GM18498 (cell line): ENCODE data around the gene UBE3A.

Source experiments
- ATAC-seq: cut with Tn5 transposase; IDR thresholded peaks from one replicate; pipeline ENCODE4 v1.9.1; 2021; ENCODE audit warnings: mild to moderate bottlenecking, moderate library complexity; ENCODE audit not compliant: unreplicated experiment

The UBE3A gene

GRCh38 chr15:25335279-25335678 lies 103.5 kb downstream of the UBE3A start:
- no peak for ATAC-seq

GRCh38 chr15:25333049-25333448 lies 105.8 kb downstream of the UBE3A start:
- no peak for ATAC-seq

DNA sequence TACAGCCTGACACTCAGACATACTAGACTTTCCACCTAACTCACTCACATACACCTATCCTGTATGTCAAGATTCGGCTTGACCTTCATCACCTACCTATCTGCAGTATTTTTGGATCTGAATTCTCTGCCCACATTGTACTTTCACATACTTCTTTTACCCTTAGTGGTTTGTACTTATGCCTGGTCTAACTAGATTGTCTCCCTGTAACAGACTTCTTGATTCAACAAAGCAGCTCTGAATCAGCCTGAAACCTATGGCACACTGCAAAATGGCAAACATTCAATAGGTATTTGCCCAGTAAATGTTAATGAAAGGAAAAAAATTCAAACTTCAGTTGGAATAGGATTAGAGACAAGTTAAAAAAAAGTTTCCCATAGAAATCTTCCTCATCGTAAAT lies 106.5 kb downstream of the UBE3A start:
- ATAC-seq, result no peak

DNA sequence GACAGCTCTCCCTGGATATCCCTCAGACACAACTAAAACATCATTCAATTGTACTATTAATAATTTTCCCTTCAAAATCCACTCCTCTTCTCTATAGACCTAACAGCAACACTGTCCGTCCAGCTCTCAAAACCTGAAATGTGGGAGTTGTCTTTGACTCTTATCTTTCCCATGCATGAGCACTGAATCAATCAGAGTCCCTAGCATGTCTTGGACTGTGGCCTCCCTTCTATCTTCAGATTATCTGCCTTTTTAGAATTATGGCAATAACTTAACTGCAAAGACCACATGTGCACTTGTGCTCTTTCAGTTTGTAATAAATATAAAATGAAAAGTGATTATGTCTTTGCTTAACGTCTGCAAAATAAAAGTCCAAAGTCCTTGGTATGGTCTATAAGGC lies 107.0 kb downstream of the UBE3A start:
- no peak for ATAC-seq

DNA sequence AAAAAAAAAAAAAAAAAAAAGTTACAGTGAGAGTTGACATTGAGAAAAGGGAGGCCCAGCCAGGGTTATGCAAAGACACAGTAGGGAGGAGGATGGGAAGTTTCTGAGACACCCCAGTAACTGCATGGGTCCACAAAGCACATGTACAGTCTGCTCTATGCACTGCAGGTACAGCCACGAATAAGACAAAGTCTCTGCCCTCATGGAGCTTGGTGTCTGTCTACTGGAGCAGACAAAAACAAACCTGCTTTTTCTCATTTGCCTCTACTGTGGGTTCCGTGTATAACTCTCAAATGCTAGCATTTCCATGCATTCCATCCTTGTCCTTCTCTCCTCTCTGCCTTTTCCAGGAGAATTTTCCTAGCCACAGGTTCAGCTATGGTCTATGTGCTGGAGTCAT lies 107.4 kb downstream of the UBE3A start:
- no peak for ATAC-seq

DNA sequence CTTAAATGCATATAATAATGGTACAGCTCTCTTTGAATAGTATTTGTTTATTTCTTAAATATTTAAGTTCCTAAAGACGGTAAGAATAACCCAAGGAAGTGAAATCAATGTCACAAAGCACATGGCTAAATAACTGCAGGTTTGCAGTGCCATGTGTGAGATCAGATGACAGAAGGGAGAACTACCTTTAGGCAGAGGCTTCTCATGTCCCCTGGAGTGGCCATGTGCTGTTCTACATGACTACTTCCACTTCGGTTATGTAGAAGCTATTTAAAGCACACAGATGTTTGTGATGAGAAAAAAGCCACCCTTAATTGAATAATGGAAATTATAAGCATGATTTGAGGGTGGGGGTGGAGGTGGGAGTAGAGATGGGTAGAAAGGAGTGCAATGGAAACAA lies 109.1 kb downstream of the UBE3A start:
- no peak for ATAC-seq

DNA sequence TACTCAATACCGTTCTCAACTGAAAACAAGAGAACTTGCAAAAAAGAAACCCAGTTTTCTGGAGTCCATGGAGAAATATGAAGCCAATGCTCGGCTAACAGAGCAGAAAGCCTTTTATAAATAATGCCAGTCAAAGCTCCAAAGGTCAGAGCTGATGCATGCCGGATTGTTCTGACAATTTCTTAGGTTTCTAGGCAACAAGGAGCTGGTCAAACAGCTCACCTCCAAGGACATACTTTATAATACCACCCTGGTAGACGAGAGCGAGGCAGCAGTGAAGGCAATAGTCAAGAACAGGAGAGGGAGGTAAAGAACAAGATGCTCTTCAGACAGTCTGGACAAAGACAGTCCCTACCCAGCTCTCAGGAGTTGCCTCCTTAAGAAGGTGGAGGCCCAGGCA lies 111.1 kb downstream of the UBE3A start:
- no peak for ATAC-seq

DNA sequence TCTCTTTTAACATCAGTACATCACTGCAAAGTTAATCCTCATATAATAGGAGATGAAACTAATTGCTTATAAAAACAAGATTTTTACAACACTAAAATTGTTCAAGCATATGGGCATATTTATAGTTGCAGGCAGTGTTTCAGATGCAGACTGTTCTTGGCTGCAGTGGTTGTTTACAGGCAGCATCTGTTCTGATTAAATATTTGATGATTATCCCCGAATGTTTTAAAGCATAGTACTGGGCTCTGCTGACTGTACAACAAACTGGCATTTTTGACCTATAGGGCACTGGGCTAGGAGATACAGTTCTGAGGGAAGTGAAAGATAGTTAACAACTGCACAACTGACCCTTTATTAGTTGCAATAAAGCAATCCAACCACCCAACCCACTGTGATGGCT lies 113.6 kb downstream of the UBE3A start:
- no peak for ATAC-seq

- no peak for ATAC-seq
These were observed 115.4 kb downstream of the UBE3A start for GRCh38 chr15:25323420-25323819.

DNA sequence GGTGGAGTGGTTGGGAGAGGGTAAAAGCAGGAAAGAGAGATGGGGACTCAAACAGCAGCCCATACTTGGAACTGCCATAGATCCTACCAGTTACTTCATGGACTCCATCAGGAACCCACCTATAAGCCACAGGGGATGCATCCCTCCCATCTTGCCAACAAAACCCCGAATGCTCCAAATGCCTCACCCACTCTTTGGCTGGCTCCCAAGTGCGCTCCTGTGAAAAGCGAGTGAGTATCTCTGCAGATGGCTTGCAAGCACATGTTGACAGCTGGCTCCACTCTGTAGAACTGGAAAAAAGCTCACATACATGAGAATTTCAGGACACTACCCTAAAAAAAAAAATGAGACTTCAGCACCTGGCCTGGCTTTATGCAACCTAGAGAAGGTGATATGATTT lies 151.0 kb downstream of the UBE3A start:
- ATAC-seq, result no peak
